ENCODE results near the gene NRIP3. TPM values are rescaled to one million over a fixed set of nuclear protein-coding genes. Genes with fewer than 3 reads are reported as not detected.

Gene NRIP3
- total RNA-seq, 1 experiment from 2014 or later = not detected

GRCh38 chr11:9047964-9048523, 44.2 kb upstream of the NRIP3 start:
- no peaks in the 10 kb centered on the region for H3K79me2 ChIP-seq (ENCODE audit: low read length)
- H3K9ac ChIP-seq (ENCODE audit: low read length) = no peak overlapping the region
- no peaks in the 10 kb centered on the region for H3K27me3 ChIP-seq (ENCODE audit: low read length)
- H3K4me1 ChIP-seq (ENCODE audit: insufficient read depth, low read length) = peaks cover 5% of the 10 kb centered on the region; the same call in 1 of the 2 replicates
- ChIA-PET CTCF (no interaction called here), POLR2A (ENCODE audit: unreplicated experiment) (interaction anchor here (0.6 kb wide), 1 partner anchor 45 kb away, joined by 10 read pairs; no protein-coding TSS in a partner anchor)
- H3K4me2 ChIP-seq (ENCODE audit: low read length) = no peak overlapping the region
- no peaks in the 10 kb centered on the region for H3K9me2 ChIP-seq (replicated peaks; ENCODE audit: low read length)
- H2AFZ ChIP-seq (ENCODE audit: low read length) = no peak overlapping the region
- no peak overlapping the region for H3K4me3 ChIP-seq (ENCODE audit: low read length)
- ATAC-seq (no peak), DNase-seq (no peak)
- no peaks in the 10 kb centered on the region for H3F3A ChIP-seq (ENCODE audit: low read length, unreplicated experiment)
- no TSS peak for BruUV-seq (replicated peaks)
- TF ChIP-seq EZH2phosphoT487 (IDR thresholded peaks at IDR 0.05; ENCODE audit: borderline replicate concordance, low read length) = no peak
- TF ChIP-seq EZH2 (IDR thresholded peaks at IDR 0.05; ENCODE audit: low read length, unreplicated experiment) = no peak
- TF ChIP-seq CTCF (conservative IDR thresholded peaks at IDR 0.05; ENCODE audit: low read depth, low read length) = no peak
- intact Hi-C loops (cut with micrococcal nuclease) = no loop called here
- no peak overlapping the region for H3K27ac ChIP-seq (ENCODE audit: low read length)
- no peaks in the 10 kb centered on the region for H4K20me1 ChIP-seq (ENCODE audit: low read length)
- H3K9me3 ChIP-seq (ENCODE audit: low read length) = no peaks in the 10 kb centered on the region
- H3K36me3 ChIP-seq (ENCODE audit: low read depth, low read length) = no peaks in the 10 kb centered on the region

- TF ChIP-seq EZH2 (IDR thresholded peaks at IDR 0.05; ENCODE audit: low read length, unreplicated experiment) (no peak), CTCF (conservative IDR thresholded peaks at IDR 0.05; ENCODE audit: low read depth, low read length) (no peak), EZH2phosphoT487 (IDR thresholded peaks at IDR 0.05; ENCODE audit: borderline replicate concordance, low read length) (no peak)
- H3F3A ChIP-seq (ENCODE audit: low read length, unreplicated experiment) = no peaks in the 10 kb centered on the region
- DNase-seq (no peak), ATAC-seq (no peak)
- intact Hi-C loops (cut with micrococcal nuclease) = no loop called here
- H3K4me1 ChIP-seq (ENCODE audit: insufficient read depth, low read length) = no peaks in the 10 kb centered on the region
- no peak overlapping the region for H2AFZ ChIP-seq (ENCODE audit: low read length)
- no peaks in the 10 kb centered on the region for H3K9me3 ChIP-seq (ENCODE audit: low read length)
- no peak overlapping the region for H3K4me2 ChIP-seq (ENCODE audit: low read length)
- no peaks in the 10 kb centered on the region for H3K9me2 ChIP-seq (replicated peaks; ENCODE audit: low read length)
- no TSS peak for BruUV-seq (replicated peaks)
- H3K36me3 ChIP-seq (ENCODE audit: low read depth, low read length) = no peaks in the 10 kb centered on the region
- ChIA-PET POLR2A (ENCODE audit: unreplicated experiment) (no interaction called here), CTCF (no interaction called here)
- H4K20me1 ChIP-seq (ENCODE audit: low read length) = no peaks in the 10 kb centered on the region
- H3K9ac ChIP-seq (ENCODE audit: low read length) = no peak overlapping the region
- no peak overlapping the region for H3K4me3 ChIP-seq (ENCODE audit: low read length)
- no peaks in the 10 kb centered on the region for H3K79me2 ChIP-seq (ENCODE audit: low read length)
- peaks cover 8% of the 10 kb centered on the region; the same call in 1 of the 2 replicates for H3K27me3 ChIP-seq (ENCODE audit: low read length)
- H3K27ac ChIP-seq (ENCODE audit: low read length) = no peak overlapping the region
Measured at GRCh38 chr11:9046481-9046880, 42.7 kb upstream of the NRIP3 start.

GRCh38 chr11:9042488-9042887, 38.7 kb upstream of the NRIP3 start:
- ChIA-PET POLR2A (ENCODE audit: unreplicated experiment) (no interaction called here), CTCF (no interaction called here)
- Histone ChIP-seq H3K9me2 (replicated peaks; ENCODE audit: low read length) (no peaks in the 10 kb centered on the region), H3K9ac (ENCODE audit: low read length) (no peak overlapping the region), H3F3A (ENCODE audit: low read length, unreplicated experiment) (no peaks in the 10 kb centered on the region), H3K9me3 (ENCODE audit: low read length) (no peaks in the 10 kb centered on the region), H3K4me3 (ENCODE audit: low read length) (no peak overlapping the region), H3K27me3 (ENCODE audit: low read length) (peaks cover 8% of the 10 kb centered on the region; the same call in 1 of the 2 replicates), H3K79me2 (ENCODE audit: low read length) (no peaks in the 10 kb centered on the region), H3K36me3 (ENCODE audit: low read depth, low read length) (no peaks in the 10 kb centered on the region), H3K4me2 (ENCODE audit: low read length) (no peak overlapping the region), H2AFZ (ENCODE audit: low read length) (no peak overlapping the region), H3K4me1 (ENCODE audit: insufficient read depth, low read length) (peaks cover 15% of the 10 kb centered on the region), H3K27ac (ENCODE audit: low read length) (no peak overlapping the region), H4K20me1 (ENCODE audit: low read length) (no peaks in the 10 kb centered on the region)
- ATAC-seq (no peak), DNase-seq (no peak)
- intact Hi-C loops (cut with micrococcal nuclease) = no loop called here
- BruUV-seq (replicated peaks) = no TSS peak
- TF ChIP-seq EZH2phosphoT487 (IDR thresholded peaks at IDR 0.05; ENCODE audit: borderline replicate concordance, low read length) (no peak), CTCF (conservative IDR thresholded peaks at IDR 0.05; ENCODE audit: low read depth, low read length) (no peak), EZH2 (IDR thresholded peaks at IDR 0.05; ENCODE audit: low read length, unreplicated experiment) (no peak)

All from PC-3 (cell line).